GM19099 (cell line): ENCODE measurements around the gene HSPH1.
A peak's percentile ranks its signal among the peaks of the same experiment; 100 is the strongest.

Experiments
- POLR2A ChIP-seq: IDR thresholded peaks from 3 replicates; pipeline ENCODE4 v1.6.1; 2011; ENCODE audit warnings: low read depth; ENCODE audit not compliant: insufficient read length; ENCODE audit errors: extremely low read depth

The HSPH1 gene

DNA sequence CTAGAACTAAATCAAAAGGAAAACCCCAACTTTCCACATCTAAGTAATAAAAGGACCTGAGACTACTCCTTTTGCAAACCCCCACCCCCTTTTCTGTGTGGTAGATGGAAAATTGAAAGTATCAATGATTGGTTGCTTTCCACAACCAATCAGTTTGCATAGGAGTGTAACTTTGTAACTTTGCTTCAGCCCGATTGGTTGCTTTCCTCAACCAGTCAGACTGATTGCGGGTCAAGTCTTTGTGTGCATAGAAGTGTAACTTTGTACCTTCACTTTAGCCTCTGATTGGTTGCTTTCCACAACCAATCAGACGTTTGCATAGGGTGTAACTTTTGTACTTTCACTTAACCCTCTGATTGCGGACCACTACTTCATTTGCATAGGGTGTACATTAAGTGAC, 30.0 kb upstream of the HSPH1 start:
- TF ChIP-seq POLR2A, result no peak

DNA sequence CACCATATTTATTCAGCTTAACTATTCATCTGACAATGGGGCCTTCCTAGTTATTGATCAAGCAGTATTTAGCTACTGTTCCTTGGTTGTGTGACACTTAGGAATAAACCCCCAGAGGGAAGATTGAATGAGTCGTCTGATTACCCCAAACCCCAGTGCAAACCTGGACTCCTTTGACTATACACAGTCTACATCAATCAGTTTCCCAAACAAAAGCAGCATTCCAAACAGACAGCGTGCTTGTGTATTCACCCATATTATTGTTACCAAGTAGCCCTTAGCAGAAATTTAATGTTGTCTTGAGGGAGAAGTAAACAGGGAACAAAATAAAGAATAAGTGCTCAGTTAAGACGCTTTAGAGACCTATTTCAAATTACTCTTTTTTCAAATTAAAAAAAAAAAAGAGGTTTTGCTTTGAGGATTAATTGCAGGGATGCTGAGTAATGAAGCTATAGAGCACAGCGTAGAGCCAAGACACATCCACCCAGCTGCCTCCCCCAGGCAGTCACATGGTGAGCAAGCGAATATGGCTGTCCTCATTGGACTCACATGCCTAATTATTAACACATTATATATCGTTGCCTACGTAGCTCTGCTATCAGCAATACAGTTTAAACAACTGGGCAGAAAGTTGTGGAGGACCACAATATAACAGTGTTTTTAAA, 23.4 kb upstream of the HSPH1 start:
- no peak for TF ChIP-seq POLR2A

DNA sequence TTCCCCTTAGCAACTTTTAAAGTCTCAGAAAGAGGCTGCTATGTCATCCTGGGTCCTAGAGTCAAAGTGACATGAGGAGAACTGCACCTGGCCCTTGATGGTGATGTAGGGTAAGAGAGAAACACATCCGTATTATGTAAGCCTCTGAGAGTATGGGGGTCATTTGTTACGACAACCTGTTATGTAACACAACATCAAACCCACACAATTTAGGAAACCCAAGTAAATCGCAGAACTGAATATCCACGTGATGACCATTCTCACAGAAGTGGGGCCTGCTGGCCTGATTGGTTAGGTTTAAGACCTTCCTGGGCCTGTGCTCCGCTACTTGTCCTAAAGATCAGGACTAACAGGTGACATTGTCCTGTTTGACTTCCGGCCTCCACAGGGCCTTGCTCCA, 22.7 kb upstream of the HSPH1 start:
- no peak for TF ChIP-seq POLR2A

DNA sequence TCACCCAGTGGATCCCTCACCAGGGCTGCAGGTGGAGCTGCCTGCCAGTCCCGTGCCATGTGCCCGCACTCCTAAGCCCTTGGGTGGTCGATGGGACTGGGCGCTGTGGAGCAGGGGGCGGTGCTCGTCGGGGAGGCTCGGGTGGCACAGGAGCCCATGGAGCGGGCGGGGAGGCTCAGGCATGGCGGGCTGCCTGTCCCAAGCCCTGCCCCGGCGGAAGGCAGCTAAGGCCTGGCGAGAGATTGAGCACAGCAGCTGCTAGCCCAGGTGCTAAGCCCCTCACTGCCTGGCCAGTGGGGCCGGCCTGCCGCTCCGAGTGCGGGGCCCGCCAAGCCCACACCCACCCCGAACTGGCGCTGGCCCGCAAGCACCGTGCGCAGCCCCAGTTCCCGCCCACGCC, 21.3 kb upstream of the HSPH1 start:
- TF ChIP-seq POLR2A, result no peak

DNA sequence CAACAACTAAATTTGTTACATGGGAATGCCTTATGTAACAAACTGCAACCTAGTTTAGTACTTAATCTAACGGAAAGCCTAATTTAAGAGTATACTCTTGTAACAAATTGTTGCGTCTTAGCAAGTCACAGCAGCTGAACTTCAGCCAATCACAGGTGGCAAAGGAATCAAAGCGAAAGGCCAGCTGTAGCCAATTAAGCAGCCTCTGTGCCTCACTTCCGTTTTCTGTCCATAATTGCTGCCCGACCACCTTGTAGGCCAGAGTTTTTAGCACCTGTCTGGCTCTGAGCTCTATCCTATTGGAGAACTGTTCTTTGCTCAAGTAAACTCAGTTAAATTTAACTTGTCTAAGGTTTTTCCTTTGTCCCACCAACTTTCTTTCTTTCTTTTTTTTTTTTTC, 18.1 kb upstream of the HSPH1 start:
- no peak for TF ChIP-seq POLR2A

DNA sequence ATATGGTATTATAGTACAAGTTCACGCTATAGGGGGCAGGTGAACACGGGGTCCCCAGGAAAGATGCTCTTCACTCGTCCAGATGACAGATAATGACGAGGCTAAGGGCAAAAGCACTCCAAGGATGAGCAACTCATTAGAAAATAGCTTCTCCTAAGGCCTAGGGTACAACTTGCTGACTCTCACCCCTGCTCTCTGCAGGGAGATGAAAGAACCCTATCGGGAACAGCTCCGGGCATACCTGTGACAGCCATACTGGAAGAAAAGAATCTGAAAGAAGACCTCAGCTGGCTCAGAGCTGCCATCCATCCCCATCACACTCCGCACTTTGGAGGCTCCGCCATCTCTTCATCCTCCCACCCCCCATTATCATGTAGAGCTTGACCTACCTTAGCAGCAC, 17.5 kb upstream of the HSPH1 start:
- no peak for TF ChIP-seq POLR2A

DNA sequence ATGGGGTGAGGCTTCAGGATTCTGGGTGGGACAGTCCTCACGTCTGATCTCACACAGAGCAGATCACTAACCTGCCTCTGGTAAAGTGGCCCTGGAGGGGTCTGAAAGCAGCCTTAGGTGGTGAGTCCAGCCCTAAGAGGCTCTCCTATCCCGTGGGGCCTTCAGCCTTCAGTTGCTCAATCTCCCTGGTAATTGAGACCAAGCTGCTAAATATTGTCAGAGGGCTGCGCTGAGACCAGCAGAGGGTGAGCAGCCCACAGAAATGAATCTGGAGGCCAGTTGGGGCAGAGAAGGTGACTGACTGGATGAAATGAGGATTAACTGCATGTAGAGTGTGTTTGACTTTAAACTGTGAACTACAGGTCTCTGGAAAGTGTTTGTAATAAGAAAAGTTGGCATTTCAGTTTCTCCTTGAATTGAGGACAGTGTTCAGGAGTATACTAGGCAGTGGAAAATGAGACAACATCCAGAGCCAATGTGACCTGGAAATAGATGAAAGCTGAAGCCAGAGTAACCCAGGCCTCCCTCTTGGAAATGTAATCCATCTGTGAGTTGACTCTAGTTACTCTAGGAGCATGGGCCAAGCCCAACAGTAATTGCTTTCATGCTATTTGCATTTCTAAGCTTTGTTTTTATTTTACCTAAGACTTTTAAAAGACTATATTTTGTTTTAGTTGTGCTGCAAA, 14.3 kb upstream of the HSPH1 start:
- no peak for TF ChIP-seq POLR2A

DNA sequence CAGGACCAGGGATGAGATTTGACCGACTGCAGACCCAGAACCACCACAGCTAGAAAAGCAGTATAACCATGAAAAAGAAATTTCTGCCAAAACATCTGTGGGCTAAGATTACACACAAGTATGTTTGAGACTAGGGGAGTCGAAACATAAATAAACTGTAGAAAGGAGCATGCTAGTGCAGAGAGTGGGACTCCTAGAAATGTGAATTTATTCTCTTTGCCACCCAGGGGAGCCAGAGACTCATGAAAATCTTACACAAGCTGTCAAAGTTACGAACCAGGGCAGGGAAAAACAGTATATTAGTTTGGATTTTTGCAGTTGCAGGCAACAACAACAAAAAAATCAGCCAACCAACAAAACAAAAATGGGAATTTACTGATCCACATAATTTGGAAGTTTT, 12.3 kb upstream of the HSPH1 start:
- TF ChIP-seq POLR2A, result no peak

DNA sequence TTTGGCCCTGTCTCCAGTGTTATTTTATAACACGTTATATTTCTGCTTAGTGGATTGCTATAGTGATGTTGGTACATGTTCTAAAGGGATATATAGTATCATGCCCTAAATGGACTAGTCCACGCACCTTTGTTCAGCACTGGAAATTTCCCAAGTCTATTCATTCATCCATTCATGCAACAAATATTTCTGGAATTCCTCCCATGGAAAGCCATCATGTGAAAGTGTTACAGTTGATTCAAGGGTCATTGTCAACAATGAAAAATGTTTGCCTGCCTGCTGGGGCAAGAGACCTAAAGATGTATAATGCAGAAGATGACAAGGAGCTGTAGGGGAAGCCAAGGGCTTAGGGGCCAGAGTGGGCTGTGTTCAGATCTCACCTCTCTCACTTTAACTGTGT, 10.8 kb upstream of the HSPH1 start:
- no peak for TF ChIP-seq POLR2A

DNA sequence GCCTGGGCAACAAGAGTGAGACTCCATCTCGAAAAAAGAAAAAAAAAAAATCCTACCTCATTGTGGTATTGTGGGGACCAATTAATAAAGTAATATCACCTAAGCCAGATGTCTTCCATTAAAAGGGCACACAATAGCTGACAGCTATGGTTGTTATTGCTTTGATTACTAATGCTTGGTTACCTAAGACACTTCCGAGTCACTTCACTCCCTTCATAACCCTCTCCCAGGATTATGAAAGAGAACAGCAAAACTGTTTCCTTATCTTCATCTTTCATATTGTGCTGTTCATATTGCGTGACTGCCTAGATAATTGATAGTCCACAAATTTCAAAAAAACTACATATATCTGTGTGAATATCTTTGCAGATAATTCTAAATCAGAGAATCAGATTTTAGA, 10.3 kb upstream of the HSPH1 start:
- no peak for TF ChIP-seq POLR2A

DNA sequence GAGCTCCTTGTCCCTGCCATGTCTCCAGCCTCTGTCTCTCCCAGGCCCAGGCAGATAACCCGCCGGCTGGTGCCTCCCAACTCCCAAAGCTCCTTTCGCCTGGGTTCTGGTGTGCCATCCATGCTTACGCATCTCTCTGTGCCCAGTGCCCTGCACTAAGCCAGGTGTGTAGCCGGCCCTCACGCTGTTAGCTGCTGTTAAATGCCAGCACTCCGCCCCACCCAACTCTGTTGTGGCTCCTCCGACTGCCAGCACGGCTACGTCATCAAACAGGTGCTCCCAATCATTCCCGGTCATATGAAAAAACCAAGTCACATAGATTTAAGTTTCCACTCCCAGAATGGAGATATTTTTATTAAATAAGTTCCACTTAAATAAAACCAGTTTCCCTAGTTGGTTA, 7.0 kb upstream of the HSPH1 start:
- no peak for TF ChIP-seq POLR2A

DNA sequence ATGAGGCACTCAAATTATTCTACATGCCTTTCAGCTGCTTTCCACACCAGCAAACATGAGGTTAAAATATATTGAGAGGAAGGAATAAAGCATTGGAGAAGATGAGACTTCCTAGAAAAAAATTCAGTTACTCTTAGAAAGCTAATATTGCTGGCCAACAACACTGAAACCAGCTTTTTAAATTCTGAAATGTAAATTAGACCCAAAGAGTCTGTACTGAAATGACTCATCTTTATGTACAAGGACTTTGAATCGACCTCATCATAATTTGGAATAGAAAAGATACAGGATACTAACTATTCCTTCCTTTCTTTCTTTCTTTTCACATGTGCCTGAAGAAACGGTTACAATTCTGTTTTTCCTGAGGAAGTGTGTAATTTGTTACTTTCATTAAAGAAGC, 6.5 kb upstream of the HSPH1 start:
- TF ChIP-seq POLR2A, result no peak

DNA sequence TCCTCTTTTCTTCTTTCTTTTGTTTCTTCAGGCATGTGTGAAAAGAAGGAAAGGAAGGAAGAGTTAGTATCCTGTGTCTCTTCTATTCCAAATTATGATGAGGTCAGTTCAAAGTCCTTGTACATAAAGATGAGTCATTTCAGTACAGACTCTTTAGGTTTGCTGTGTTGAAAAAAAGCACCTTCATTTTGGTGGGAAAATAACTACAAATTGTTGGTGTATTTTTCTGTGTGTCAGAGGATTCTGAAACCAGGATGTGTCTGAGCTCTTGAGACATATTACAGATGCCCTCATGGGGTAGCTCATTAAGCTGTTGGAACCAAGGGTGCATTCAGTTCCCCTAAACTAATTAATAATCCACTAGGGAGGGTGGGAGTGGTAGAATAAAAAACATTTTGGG, 5.8 kb upstream of the HSPH1 start:
- no peak for TF ChIP-seq POLR2A

DNA sequence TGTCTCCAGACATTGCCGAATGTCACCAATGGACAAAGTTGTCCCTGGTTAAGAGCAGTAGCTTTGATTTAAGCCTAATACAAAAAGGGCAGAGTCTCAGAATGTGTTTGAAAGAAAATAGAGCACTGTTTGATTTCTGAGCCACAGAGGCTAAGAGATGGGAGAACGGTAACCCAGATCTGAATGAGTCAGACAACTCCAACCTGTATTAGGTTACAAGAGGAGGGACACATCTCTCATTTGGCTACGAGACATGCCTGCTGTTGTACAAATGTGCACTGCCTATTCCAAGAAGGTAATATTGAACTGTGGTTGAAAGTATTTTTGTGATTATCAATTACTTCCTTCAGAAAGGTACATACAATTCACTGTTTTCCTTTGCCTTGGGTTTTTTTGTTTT, 4.9 kb upstream of the HSPH1 start:
- no peak for TF ChIP-seq POLR2A

DNA sequence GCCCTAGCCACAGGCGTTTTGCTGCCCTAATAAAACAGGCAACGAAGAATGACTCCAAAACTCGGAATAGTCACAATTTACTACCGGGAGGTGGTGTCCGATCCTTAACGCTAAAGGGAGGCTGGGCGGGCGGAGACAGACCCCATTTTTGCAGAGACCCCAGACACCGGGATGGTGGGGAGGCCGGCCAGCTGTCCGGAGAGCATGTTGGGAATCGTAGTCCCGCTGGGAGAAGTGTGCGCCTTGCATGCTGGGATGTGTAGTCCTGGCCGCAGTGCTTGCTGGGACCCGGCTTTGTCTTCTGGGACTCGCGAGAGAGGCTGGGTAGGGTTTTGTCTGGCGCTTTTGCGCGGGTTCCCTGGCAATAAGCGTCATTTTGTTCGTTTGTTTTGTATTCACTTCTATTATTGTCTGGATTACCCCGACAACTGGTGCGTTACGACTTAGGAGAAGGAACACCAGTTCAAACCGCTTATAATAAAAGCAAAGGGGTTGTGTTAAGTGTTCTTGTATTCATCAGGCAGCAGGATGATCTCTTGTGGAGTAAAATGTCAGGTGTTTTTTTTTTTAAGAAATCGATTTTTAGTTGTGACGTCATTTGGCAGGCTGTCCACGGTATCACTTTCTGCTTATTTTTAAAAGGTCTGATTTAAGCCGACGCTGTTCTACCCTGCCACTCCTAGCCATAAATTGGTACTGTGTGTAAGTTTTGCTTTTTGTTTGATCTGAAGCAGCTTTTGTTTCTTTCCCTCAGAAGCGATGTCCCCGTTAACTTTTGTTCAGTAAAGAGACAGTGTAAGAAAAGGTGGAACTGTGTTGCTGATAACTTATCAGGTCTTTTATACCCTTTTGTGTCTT, 676 bp upstream of the HSPH1 start:
- TF ChIP-seq POLR2A, result peak; percentile 51
